Ishikawa (cell line): Measurements from ENCODE around the gene FNDC5.

Source experiments
- CREB1 ChIP-seq: IDR thresholded peaks from 2 replicates; pipeline ENCODE4 v1.6.1; 2012; ENCODE audit warnings: low read depth
- EP300 ChIP-seq: IDR thresholded peaks from 2 replicates; pipeline ENCODE4 v1.6.1; 2012; ENCODE audit warnings: borderline replicate concordance
- RAD21 ChIP-seq: IDR thresholded peaks from 2 replicates; pipeline ENCODE4 v1.6.1; 2012; ENCODE audit warnings: low read depth
- YY1 ChIP-seq: IDR thresholded peaks from 2 replicates; pipeline ENCODE4 v1.6.1; 2012; ENCODE audit warnings: low read depth
- ZBTB7A ChIP-seq: IDR thresholded peaks from 2 replicates; pipeline ENCODE4 v1.6.1; 2012; ENCODE audit warnings: low read depth
- TF ChIP-seq, protein P1 (sequence below): IDR thresholded peaks from 2 replicates; pipeline ENCODE4 v1.6.1; 2012; ENCODE audit warnings: low read depth, mild to moderate bottlenecking
- TF ChIP-seq, protein P2 (sequence below): IDR thresholded peaks from 2 replicates; pipeline ENCODE4 v1.6.1; 2012

GRCh38 chr1:32813941-32814739 is 56.6 kb downstream of the FNDC5 start:
- TF ChIP-seq RAD21 = no peak
- TF ChIP-seq CREB1 = no peak
- TF ChIP-seq, protein P1, sequence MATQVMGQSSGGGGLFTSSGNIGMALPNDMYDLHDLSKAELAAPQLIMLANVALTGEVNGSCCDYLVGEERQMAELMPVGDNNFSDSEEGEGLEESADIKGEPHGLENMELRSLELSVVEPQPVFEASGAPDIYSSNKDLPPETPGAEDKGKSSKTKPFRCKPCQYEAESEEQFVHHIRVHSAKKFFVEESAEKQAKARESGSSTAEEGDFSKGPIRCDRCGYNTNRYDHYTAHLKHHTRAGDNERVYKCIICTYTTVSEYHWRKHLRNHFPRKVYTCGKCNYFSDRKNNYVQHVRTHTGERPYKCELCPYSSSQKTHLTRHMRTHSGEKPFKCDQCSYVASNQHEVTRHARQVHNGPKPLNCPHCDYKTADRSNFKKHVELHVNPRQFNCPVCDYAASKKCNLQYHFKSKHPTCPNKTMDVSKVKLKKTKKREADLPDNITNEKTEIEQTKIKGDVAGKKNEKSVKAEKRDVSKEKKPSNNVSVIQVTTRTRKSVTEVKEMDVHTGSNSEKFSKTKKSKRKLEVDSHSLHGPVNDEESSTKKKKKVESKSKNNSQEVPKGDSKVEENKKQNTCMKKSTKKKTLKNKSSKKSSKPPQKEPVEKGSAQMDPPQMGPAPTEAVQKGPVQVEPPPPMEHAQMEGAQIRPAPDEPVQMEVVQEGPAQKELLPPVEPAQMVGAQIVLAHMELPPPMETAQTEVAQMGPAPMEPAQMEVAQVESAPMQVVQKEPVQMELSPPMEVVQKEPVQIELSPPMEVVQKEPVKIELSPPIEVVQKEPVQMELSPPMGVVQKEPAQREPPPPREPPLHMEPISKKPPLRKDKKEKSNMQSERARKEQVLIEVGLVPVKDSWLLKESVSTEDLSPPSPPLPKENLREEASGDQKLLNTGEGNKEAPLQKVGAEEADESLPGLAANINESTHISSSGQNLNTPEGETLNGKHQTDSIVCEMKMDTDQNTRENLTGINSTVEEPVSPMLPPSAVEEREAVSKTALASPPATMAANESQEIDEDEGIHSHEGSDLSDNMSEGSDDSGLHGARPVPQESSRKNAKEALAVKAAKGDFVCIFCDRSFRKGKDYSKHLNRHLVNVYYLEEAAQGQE = no peak
- TF ChIP-seq YY1 = no peak
- no peak for TF ChIP-seq EP300
- TF ChIP-seq, protein P2, sequence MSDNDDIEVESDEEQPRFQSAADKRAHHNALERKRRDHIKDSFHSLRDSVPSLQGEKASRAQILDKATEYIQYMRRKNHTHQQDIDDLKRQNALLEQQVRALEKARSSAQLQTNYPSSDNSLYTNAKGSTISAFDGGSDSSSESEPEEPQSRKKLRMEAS = no peak
- TF ChIP-seq ZBTB7A = no peak
